Transverse colon (tissue), 4 donors: Measurements from ENCODE around the gene BCL2L1. TPM values are rescaled to one million over a fixed set of nuclear protein-coding genes. Genes with fewer than 3 reads are reported as not detected.

Experiments
- DNase-seq: peaks from one replicate; pipeline ENCODE4 v3.0.0-alpha.2; 2019
- H3K27ac ChIP-seq, 4 donors: fragments of 200-600 bp; sonication (generic); 2 replicates each; pipeline ENCODE4 v1.5.1; 2016 to 2018; ENCODE audit warnings: inconsistent platforms in 4 of 4
- H3K27me3 ChIP-seq: fragments of 200-600 bp; sonication (generic); 2 replicates; pipeline ENCODE4 v1.5.1; 2017; ENCODE audit warnings: inconsistent platforms
- H3K36me3 ChIP-seq, 4 donors: fragments of 200-600 bp; sonication (generic); 2 replicates each; pipeline ENCODE4 v1.5.1; 2017 to 2019; ENCODE audit warnings: inconsistent platforms in 4 of 4
- H3K4me1 ChIP-seq, 4 donors: fragments of 200-600 bp; sonication (generic); 2 replicates each; pipeline ENCODE4 v1.5.1; 2017 to 2020; ENCODE audit warnings: inconsistent platforms in 4 of 4
- H3K4me3 ChIP-seq, 4 donors: fragments of 200-600 bp; sonication (generic); 1 replicate in 1 of 4; 2 replicates in 3 of 4; pipeline versions ENCODE4 v1.5.1 to v1.6.1; 2017 to 2019; ENCODE audit warnings: inconsistent platforms in 4 of 4
- H3K9me3 ChIP-seq, 2 donors: fragments of 200-600 bp; sonication (generic); 2 replicates each; pipeline ENCODE4 v1.5.1; 2017 to 2019; ENCODE audit warnings: inconsistent platforms in 2 of 2
- CTCF ChIP-seq, 5 experiments: fragments of 200-600 bp in 3 of 5; fragments of 450-650 bp in 2 of 5; sonication (generic) in 3 of 5; IDR thresholded peaks; 1 replicate in 2 of 5; 2 replicates in 3 of 5; pipeline ENCODE4 v1.5.1; 2016 to 2017; ENCODE audit warnings: antibody characterized with exemption in 5 of 5, inconsistent platforms in 3 of 5, mild to moderate bottlenecking in 2 of 5, moderate library complexity in 1 of 5
- EP300 ChIP-seq: sonication (generic); formaldehyde crosslinking; IDR thresholded peaks from one replicate; pipeline ENCODE4 v1.6.1; 2017; ENCODE audit warnings: antibody characterized with exemption, low read depth
- POLR2A ChIP-seq: fragments of 450-650 bp; IDR thresholded peaks from one replicate; pipeline ENCODE4 v1.6.1; 2016; ENCODE audit warnings: antibody characterized with exemption, mild to moderate bottlenecking, moderate library complexity
- POLR2AphosphoS5 ChIP-seq, 3 donors: sonication (generic); formaldehyde crosslinking; IDR thresholded peaks; one replicate each; pipeline ENCODE4 v1.6.1; 2016; ENCODE audit warnings: antibody characterized with exemption in 3 of 3
- WGBS, 2 donors: methylation state at CpG; one replicate each; pipeline ENCODE4 v1.1.5; 2018; ENCODE audit warnings: low coverage in 1 of 2; 5-methylcytosine and 5-hydroxymethylcytosine counted together
- in situ Hi-C, 4 donors: fragments of 200-750 bp; cut with MboI; loops; one replicate each; pipeline versions ENCODE4 v1.15.0 to v1.15.1; 2017; ENCODE audit warnings: low sequenced_read_pairs in 3 of 4, low pct_ligation_motif_present in 1 of 4, low pct_unique_long_range_greater_than_20kb in 1 of 4
- intact Hi-C: fragments of 100-400 bp; cut with DNase I; formaldehyde crosslinking; loops from one replicate; pipeline ENCODE4 v1.15.1; 2023; ENCODE audit warnings: low total_unique reads
- total RNA-seq, 4 donors: library from RNA; depleted of rRNA; stranded (reverse); fragments of >200 nt; gene quantifications; one replicate each; pipeline ENCODE4 v1.1.0, GENCODE V29; 2016

Gene BCL2L1
- total RNA-seq, 4 donors from 2014 or later, result 98.6 to 151 (median 107) TPM

- Histone ChIP-seq H3K36me3 (no peaks in the 10 kb centered on the region), H3K4me3 (no peak overlapping the region), H3K9me3 (no peaks in the 10 kb centered on the region), H3K27ac (peak overlapping the region in 2 of 4 donors; percentile 79 to 83), H3K27me3 (no peaks in the 10 kb centered on the region), H3K4me1 (peaks cover 25 to 59% (median 34%) of the 10 kb centered on the region in 4 donors)
- 91 to 100% methylated on average over 3 to 5 of the region's 5 CpGs for WGBS, 2 donors
- intact Hi-C loops (no loop called here), in situ Hi-C loops (no loop called here)
- no peak for DNase-seq
- TF ChIP-seq CTCF (IDR thresholded peaks at IDR 0.05) (no peak), EP300 (no peak), POLR2A (no peak), POLR2AphosphoS5 (IDR thresholded peaks at IDR 0.05) (no peak)
These were observed 21.9 kb downstream of the BCL2L1 start for GRCh38 chr20:31700747-31701146.

GRCh38 chr20:31699801-31700728, 22.6 kb downstream of the BCL2L1 start:
- Histone ChIP-seq H3K4me3 (no peak overlapping the region), H3K27ac (peak overlapping the region; percentile 73 to 83 (median 78)), H3K36me3 (no peaks in the 10 kb centered on the region), H3K27me3 (no peaks in the 10 kb centered on the region), H3K9me3 (no peaks in the 10 kb centered on the region), H3K4me1 (peaks cover 24 to 59% (median 30%) of the 10 kb centered on the region in 4 donors)
- intact Hi-C loops (no loop called here), in situ Hi-C loops (no loop called here)
- no peak for TF ChIP-seq EP300
- TF ChIP-seq POLR2A, result no peak
- WGBS, 2 donors, result 88 to 93% methylated on average over 3 to 7 of the region's 7 CpGs
- no peak for DNase-seq

GRCh38 chr20:31698803-31699718, 23.6 kb downstream of the BCL2L1 start:
- intact Hi-C loops, result no loop called here
- H3K27ac ChIP-seq, result peak overlapping the region; percentile 73 to 83 (median 78)
- in situ Hi-C loops, result no loop called here
- H3K27me3 ChIP-seq, result no peaks in the 10 kb centered on the region
- DNase-seq, result peak; percentile 67
- H3K36me3 ChIP-seq, result no peaks in the 10 kb centered on the region
- TF ChIP-seq CTCF (IDR thresholded peaks at IDR 0.05), result no peak
- TF ChIP-seq EP300, result no peak
- peak; percentile 52 to 81 (median 55) for TF ChIP-seq POLR2AphosphoS5 (IDR thresholded peaks at IDR 0.05)
- peak; percentile 14 for TF ChIP-seq POLR2A
- H3K4me3 ChIP-seq, result no peak overlapping the region
- H3K9me3 ChIP-seq, result no peaks in the 10 kb centered on the region
- peaks cover 23 to 60% (median 32%) of the 10 kb centered on the region in 4 donors for H3K4me1 ChIP-seq
- 51% methylated on average over 6 of the region's 6 CpGs; no CpG with 5 or more reads in 1 of the 2 donors for WGBS, 2 donors

- Histone ChIP-seq H3K9me3 (no peaks in the 10 kb centered on the region), H3K4me1 (peaks cover 27 to 61% (median 31%) of the 10 kb centered on the region in 4 donors), H3K27me3 (no peaks in the 10 kb centered on the region), H3K36me3 (no peaks in the 10 kb centered on the region), H3K27ac (peak overlapping the region; percentile 73 to 83 (median 78)), H3K4me3 (no peak overlapping the region)
- intact Hi-C loops, result no loop called here
- 80 to 94% methylated on average over 2 to 8 of the region's 8 CpGs for WGBS, 2 donors
- TF ChIP-seq EP300 (no peak), CTCF (IDR thresholded peaks at IDR 0.05) (no peak), POLR2A (no peak), POLR2AphosphoS5 (IDR thresholded peaks at IDR 0.05) (no peak)
- in situ Hi-C loops, result no loop called here
- DNase-seq, result no peak
These were observed 24.3 kb downstream of the BCL2L1 start for GRCh38 chr20:31698243-31698802.
